RKO (cell line): ENCODE data around the gene ZNF749.
"Not testable (repeated sequence)": the region's sequence is repeated elsewhere in the genome, so short reads cannot be mapped to it uniquely, and the experiment has no call there.

ENCODE experiments used
- DNase-seq: peaks from one replicate; pipeline ENCODE4 v3.0.0-alpha.2; 2016; ENCODE audit warnings: low spot score

ZNF749 gene

DNA sequence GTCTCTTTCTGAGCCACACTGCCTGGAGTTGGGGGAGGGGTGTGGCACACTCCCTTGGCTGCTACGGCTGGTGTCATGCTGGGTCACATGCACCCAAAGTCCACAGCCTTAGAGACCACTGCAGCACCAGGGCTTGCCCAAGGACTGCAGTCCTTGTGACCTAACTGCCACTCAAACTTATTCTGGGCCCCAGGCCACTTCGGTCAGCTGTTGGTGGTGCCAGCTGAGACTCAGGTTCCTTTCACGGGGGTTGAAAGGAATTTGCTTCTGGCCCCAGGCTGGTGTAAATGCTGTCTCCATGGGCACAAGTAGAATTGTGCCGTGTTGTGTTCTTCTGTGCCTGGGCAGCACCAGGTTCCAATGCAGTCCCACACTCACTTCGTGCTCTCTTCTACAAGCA lies 31.4 kb downstream of the ZNF749 start:
- DNase-seq: no peak

DNA sequence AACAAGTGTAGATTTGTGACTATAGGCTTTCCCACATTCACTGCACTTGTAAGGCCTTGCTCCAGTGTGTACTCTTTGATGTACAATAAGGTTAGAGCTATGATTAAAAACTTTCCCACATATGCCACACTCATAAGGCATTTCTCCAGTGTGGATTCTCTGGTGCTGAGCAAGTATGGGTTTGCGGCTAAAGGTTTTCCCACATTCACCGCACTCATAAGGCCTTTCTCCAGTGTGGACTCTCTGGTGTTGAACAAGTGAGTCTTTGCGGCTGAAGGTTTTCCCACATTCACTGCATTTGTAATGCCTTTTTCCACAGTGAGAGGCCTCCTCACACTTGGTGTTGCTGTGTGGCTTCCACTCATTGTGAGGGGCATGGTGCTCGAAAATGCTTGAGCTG lies 38.5 kb downstream of the ZNF749 start:
- DNase-seq: no peak

DNA sequence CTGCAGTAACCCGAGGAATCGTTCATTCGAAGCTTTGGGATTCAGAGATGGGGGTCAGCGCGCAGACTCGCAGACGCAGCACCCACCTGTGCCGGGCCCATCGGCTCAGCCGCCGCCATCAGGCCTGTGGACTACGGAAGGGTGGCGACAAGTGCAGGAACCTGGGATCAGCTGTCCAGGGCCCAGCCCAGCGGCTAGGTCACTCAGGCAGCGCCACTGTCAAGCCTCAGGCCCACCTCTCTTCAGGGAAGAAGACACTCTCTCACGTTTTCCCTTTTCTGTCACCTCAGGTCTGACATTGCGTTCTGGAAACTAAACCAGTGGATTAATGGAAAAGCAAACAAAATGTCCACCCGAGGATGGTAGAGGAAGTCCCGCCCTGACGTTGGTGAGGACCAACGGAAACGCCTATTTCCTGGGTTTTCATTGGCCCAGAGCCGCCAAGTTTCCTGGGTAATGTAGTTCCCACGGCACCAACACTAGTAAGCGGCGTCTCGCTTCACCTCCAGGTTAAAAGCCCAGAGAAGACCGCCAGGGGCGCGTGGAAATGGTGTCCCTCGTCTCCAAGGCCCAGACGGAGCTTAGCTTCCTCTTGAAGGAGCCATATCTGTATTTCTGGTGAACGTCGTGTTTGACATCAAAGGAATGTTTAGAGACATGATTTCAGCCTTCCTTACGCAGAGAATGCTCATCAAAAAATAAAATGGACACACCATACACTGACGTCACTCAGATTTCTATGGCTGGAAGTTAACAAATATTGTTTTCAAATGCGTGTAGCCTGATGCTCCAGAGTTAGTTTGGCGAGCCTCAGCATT lies 42.3 kb downstream of the ZNF749 start, which contains the start of gene ZNF772:
TSS of gene ZNF772 (minus strand) at position 376 of the 818 bp plus-strand sequence. CDS start at position 119, 257 bp downstream.
- DNase-seq: no peak

DNA sequence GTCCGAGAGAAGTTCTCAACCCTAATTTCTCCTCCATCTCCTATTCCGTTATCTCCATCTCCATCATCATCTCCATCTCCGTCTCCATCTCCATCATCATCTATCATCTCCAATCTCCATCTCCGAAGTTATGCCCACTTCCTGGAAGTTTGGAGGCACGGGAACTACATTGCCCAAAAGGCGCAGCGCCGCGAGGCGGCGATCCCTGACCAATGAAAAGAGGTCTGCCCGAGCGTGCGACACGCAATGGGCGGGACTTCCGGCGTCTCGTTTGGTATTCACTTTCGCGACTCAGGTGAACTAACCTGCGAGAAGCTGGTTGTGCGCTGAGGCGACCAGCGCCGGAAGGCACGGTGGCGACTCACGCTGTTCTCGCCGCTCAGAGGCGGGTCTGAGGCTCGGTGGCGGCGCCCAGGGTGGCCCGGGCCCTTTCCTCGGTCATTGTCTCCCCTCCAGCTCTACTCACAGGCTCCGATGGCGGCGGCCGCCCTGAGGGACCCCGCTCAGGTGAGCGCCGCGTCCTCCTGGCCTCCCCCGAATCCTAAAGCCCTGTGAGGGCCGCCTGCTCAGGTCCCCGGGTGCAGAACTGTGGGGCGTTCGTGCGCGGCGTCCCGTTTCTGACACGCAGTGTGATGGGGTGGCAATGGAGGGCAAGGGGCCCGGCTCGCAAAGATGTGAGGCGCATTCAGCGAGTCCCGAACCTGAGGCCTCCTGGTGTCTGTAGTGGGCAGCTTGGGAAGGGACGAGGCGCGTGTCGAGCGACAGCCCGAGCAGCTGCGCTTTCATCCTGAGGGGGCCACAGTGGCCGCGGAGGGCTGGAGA lies 52.6 kb downstream of the ZNF749 start, which contains the start of gene ZNF419:
TSS of gene ZNF419 (plus strand) at position 274 of the 822 bp plus-strand sequence. CDS start at position 475, 201 bp downstream.
- DNase-seq: peak; percentile 83

DNA sequence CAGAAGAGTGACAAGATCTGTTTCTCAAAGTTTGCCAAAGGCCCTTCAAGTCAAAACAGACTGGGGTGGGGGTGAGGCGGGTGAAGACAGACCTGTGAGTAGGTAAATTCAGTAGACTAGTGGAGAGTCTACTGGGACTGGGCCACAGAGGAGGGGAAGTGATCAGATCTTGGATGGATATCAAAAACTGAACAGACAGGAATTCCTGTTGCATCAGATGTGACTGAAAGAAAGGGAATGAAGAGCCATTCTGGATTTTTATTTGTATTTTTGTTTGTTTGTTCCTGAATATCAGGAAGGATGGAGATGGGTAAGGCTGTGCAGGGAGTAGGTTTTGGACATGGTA lies 53.1 kb downstream of the ZNF749 start:
- not testable (repeated sequence) for DNase-seq
